NCI-H1436 treated with DMSO at 0.1 percent for 48 hours (cell line): ENCODE measurements around the gene OVOL2.

Experiments used
- DNase-seq: peaks from one replicate; lab custom pipeline; 2025; lab: John Stamatoyannopoulos, UW

Gene OVOL2

GRCh38 chr20:18012901-18013300, 44.8 kb downstream of the OVOL2 start:
- DNase-seq = no peak

- DNase-seq = no peak
Measured at GRCh38 chr20:18011951-18012645, 45.6 kb downstream of the OVOL2 start.

GRCh38 chr20:18011482-18011881, 46.2 kb downstream of the OVOL2 start:
- no peak for DNase-seq

GRCh38 chr20:18009116-18009515, 48.6 kb downstream of the OVOL2 start:
- no peak for DNase-seq

GRCh38 chr20:18007534-18008292, 50.0 kb downstream of the OVOL2 start:
- no peak for DNase-seq

- DNase-seq = no peak
Measured at GRCh38 chr20:18006684-18007083, 51.0 kb downstream of the OVOL2 start.

GRCh38 chr20:18005990-18006364, 51.7 kb downstream of the OVOL2 start:
- DNase-seq = no peak

GRCh38 chr20:18005170-18005989, 52.3 kb downstream of the OVOL2 start:
- DNase-seq = no peak

- DNase-seq = no peak
Measured at GRCh38 chr20:18004384-18005031, 53.2 kb downstream of the OVOL2 start.

GRCh38 chr20:18003897-18004296, 53.8 kb downstream of the OVOL2 start:
- DNase-seq = no peak

- no peak for DNase-seq
Measured at GRCh38 chr20:18001131-18001921, 56.4 kb downstream of the OVOL2 start.

- no peak for DNase-seq
Measured at GRCh38 chr20:17999566-17999965, 58.1 kb downstream of the OVOL2 start.

GRCh38 chr20:17998446-17998845, 59.3 kb downstream of the OVOL2 start:
- DNase-seq = no peak

- DNase-seq = no peak
Measured at GRCh38 chr20:17995967-17996819, 61.5 kb downstream of the OVOL2 start.

GRCh38 chr20:17993546-17993945, 64.2 kb downstream of the OVOL2 start:
- DNase-seq = no peak

- peak; percentile 55 for DNase-seq
Measured at GRCh38 chr20:17992847-17993513, 64.7 kb downstream of the OVOL2 start.

GRCh38 chr20:17992224-17992637, 65.5 kb downstream of the OVOL2 start:
- DNase-seq = no peak

GRCh38 chr20:17990278-17990972, 67.3 kb downstream of the OVOL2 start:
- no peak for DNase-seq

GRCh38 chr20:17987988-17988387, 69.7 kb downstream of the OVOL2 start:
- DNase-seq = no peak
